Spleen (tissue), 11 donors: ENCODE measurements around the gene LRRC57. TPM values are rescaled to one million over a fixed set of nuclear protein-coding genes. Genes with fewer than 3 reads are reported as not detected.

Source experiments
- DNase-seq: peaks from one replicate; pipeline ENCODE4 v3.0.0-alpha.2; 2020
- H3K27ac ChIP-seq, 8 donors: fragments of 200-600 bp; sonication (generic) in 7 of 8; 1 replicate in 4 of 8; 2 replicates in 4 of 8; pipeline versions ENCODE4 v1.5.0 to v1.8.0; 2016 to 2021; ENCODE audit warnings: inconsistent platforms in 4 of 8, mild to moderate bottlenecking in 4 of 8, moderate library complexity in 1 of 8
- H3K27me3 ChIP-seq, 7 donors: fragments of 200-600 bp; sonication (generic) in 6 of 7; replicated peaks in 1 of 7; 1 replicate in 4 of 7; 2 replicates in 3 of 7; pipeline versions ENCODE4 v1.5.0 to v1.8.0; 2016 to 2021; ENCODE audit warnings: inconsistent platforms in 3 of 7, mild to moderate bottlenecking in 1 of 7
- H3K36me3 ChIP-seq, 6 donors: fragments of 200-600 bp; sonication (generic) in 5 of 6; 1 replicate in 4 of 6; 2 replicates in 2 of 6; pipeline versions ENCODE4 v1.5.0 to v1.8.0; 2016 to 2021; ENCODE audit warnings: inconsistent platforms in 2 of 6
- H3K4me1 ChIP-seq, 6 donors: fragments of 200-600 bp; sonication (generic) in 5 of 6; 1 replicate in 3 of 6; 2 replicates in 3 of 6; pipeline versions ENCODE4 v1.5.0 to v1.8.0; 2016 to 2021; ENCODE audit warnings: inconsistent platforms in 3 of 6
- H3K4me3 ChIP-seq, 8 donors: fragments of 200-600 bp; sonication (generic) in 7 of 8; 1 replicate in 4 of 8; 2 replicates in 4 of 8; pipeline versions ENCODE4 v1.5.0 to v1.8.0; 2016 to 2021; ENCODE audit warnings: inconsistent platforms in 4 of 8, mild to moderate bottlenecking in 4 of 8, moderate library complexity in 2 of 8
- H3K9me3 ChIP-seq, 8 donors: fragments of 200-600 bp; sonication (generic) in 7 of 8; 1 replicate in 4 of 8; 2 replicates in 4 of 8; pipeline versions ENCODE4 v1.5.0 to v1.8.0; 2016 to 2021; ENCODE audit warnings: inconsistent platforms in 4 of 8
- CTCF ChIP-seq, 11 experiments: fragments of 200-600 bp in 7 of 11; fragments of 450-650 bp in 4 of 11; sonication (generic) in 4 of 11; IDR thresholded peaks in 8 of 11; conservative IDR thresholded peaks in 3 of 11; 1 replicate in 7 of 11; 2 replicates in 4 of 11; pipeline versions ENCODE4 v1.4.0 to v1.8.0; 2016 to 2021; ENCODE audit warnings: antibody characterized with exemption in 11 of 11, inconsistent platforms in 4 of 11, mild to moderate bottlenecking in 1 of 11
- POLR2A ChIP-seq, 3 donors: fragments of 450-650 bp; IDR thresholded peaks; one replicate each; pipeline ENCODE4 v1.5.1; 2017; ENCODE audit warnings: antibody characterized with exemption in 3 of 3, mild to moderate bottlenecking in 1 of 3
- POLR2AphosphoS5 ChIP-seq, 3 donors: sonication (generic); formaldehyde crosslinking; IDR thresholded peaks; one replicate each; pipeline ENCODE4 v1.5.1; 2017; ENCODE audit warnings: antibody characterized with exemption in 3 of 3
- WGBS, 5 donors: extraction: QIAGEN DNeasy Blood & Tissue Kit in 3 of 5; methylation state at CpG; one replicate each; pipeline versions ENCODE4 v1.1.5 to v1.1.7; 2013 to 2018; 5-methylcytosine and 5-hydroxymethylcytosine counted together
- intact Hi-C: fragments of 100-400 bp; cut with DNase I; formaldehyde crosslinking; loops from one replicate; pipeline ENCODE4 v1.15.0; 2023; ENCODE audit warnings: low total_unique reads
- polyA plus RNA-seq, 3 donors: library from polyadenylated mRNA; stranded (reverse); fragments of 200-250 nt; gene quantifications; one replicate each; pipeline ENCODE4 v1.2.1, GENCODE V29; 2013
- total RNA-seq, 7 donors: library from RNA; depleted of rRNA in 3 of 7; stranded (reverse); fragments of >200 nt in 3 of 7; fragmentation: NEBNext Ultra II Directional in 4 of 7; extraction: Animal tissue kit (Norgen Biotek cat#: 25700) in 4 of 7; gene quantifications; one replicate each; pipeline versions ENCODE4 v1.1.0 to v1.2.1, GENCODE V29; 2016 to 2021
- donor health status: healthy with polysubstance abuse.
- donor health status: DM: no; HTN: no; CAD: no; lungs with moderate emphysema.
- donor health status: DM: no; HTN: no; CAD: no.
- donor health status: Bipolar disorder and iron deficiency.
- donor health status: healthy.
- donor health status: DM: no; HTN: no; CAD: no.
- donor health status: DM: yes; HTN: yes; CAD: no.

Gene LRRC57
- total and polyA plus RNA-seq, 10 donors: 3.9 to 21.4 (median 16.3) TPM

GRCh38 chr15:42549741-42550392 is 1.3 kb upstream of the LRRC57 start:
- intact Hi-C loops: loop anchor here (5.0 kb wide), 1 partner anchor 97 kb away; no protein-coding TSS in a partner anchor
- H3K4me3 ChIP-seq: peak overlapping the region; percentile 75 to 99 (median 86)
- peak overlapping the region in 5 of 8 donors; percentile 90 to 99 (median 94) for H3K27ac ChIP-seq
- no peaks in the 10 kb centered on the region for H3K9me3 ChIP-seq
- no peak for TF ChIP-seq CTCF (IDR thresholded peaks at IDR 0.05 in 8 of 11, conservative IDR thresholded peaks at IDR 0.05 in 3 of 11)
- TF ChIP-seq POLR2AphosphoS5 (IDR thresholded peaks at IDR 0.05): no peak
- TF ChIP-seq POLR2A (IDR thresholded peaks at IDR 0.05): no peak
- peaks cover 10 to 88% (median 54%) of the 10 kb centered on the region in 6 donors for H3K4me1 ChIP-seq
- WGBS, 5 donors: 48 to 65% (median 55%) methylated on average over 12 of the region's 12 CpGs
- H3K27me3 ChIP-seq: no peaks in the 10 kb centered on the region
- peaks cover 0 to 28% (median under 1%) of the 10 kb centered on the region in 6 donors for H3K36me3 ChIP-seq
- no peak for DNase-seq

- Histone ChIP-seq H3K4me3 (peak overlapping the region; percentile 75 to 99 (median 86)), H3K27me3 (no peaks in the 10 kb centered on the region), H3K27ac (peak overlapping the region; percentile 90 to 99 (median 94)), H3K9me3 (no peaks in the 10 kb centered on the region), H3K4me1 (peaks cover 10 to 90% (median 55%) of the 10 kb centered on the region in 6 donors), H3K36me3 (peaks cover 0 to 36% (median 7%) of the 10 kb centered on the region in 6 donors)
- 0 to 1% (median 0%) methylated on average over 15 of the region's 15 CpGs for WGBS, 5 donors
- intact Hi-C loops: loop anchor here (5.0 kb wide), 1 partner anchor 98 kb away; no protein-coding TSS in a partner anchor
- TF ChIP-seq POLR2A (IDR thresholded peaks at IDR 0.05) (no peak), POLR2AphosphoS5 (IDR thresholded peaks at IDR 0.05) (no peak), CTCF (IDR thresholded peaks at IDR 0.05 in 8 of 11, conservative IDR thresholded peaks at IDR 0.05 in 3 of 11) (no peak)
- no peak for DNase-seq
Observed at GRCh38 chr15:42549032-42549491, 469 bp upstream of the LRRC57 start.

- Histone ChIP-seq H3K36me3 (peaks cover 0 to 43% (median 18%) of the 10 kb centered on the region in 6 donors), H3K4me3 (peak overlapping the region; percentile 75 to 99 (median 86)), H3K4me1 (peaks cover 10 to 81% (median 49%) of the 10 kb centered on the region in 6 donors), H3K27ac (peak overlapping the region; percentile 90 to 99 (median 94)), H3K27me3 (no peaks in the 10 kb centered on the region), H3K9me3 (no peaks in the 10 kb centered on the region)
- 4 to 10% (median 7%) methylated on average over 9 of the region's 9 CpGs for WGBS, 5 donors
- no peak for DNase-seq
- TF ChIP-seq POLR2A (IDR thresholded peaks at IDR 0.05): no peak
- TF ChIP-seq POLR2AphosphoS5 (IDR thresholded peaks at IDR 0.05): no peak
- no peak for TF ChIP-seq CTCF (IDR thresholded peaks at IDR 0.05 in 8 of 11, conservative IDR thresholded peaks at IDR 0.05 in 3 of 11)
- intact Hi-C loops: loop anchor here (5.0 kb wide), 1 partner anchor 99 kb away; no protein-coding TSS in a partner anchor
Observed at GRCh38 chr15:42547918-42548248, 710 bp downstream of the LRRC57 start.
